Thymus (tissue), 11 donors: Measurements from ENCODE around the gene IL17RB. TPM values are rescaled to one million over a fixed set of nuclear protein-coding genes. Genes with fewer than 3 reads are reported as not detected.

Source experiments
- DNase-seq, 9 donors: peaks; one replicate each; pipeline ENCODE4 v3.0.0-alpha.2; 2013; ENCODE audit warnings: low spot score in 9 of 9, low read depth in 6 of 9, missing footprints in 1 of 9
- H3K27ac ChIP-seq, 2 donors: one replicate each; pipeline ENCODE4 v1.5.1; 2013; ENCODE audit warnings: control low read depth in 1 of 2, low read depth in 1 of 2, low read length in 1 of 2, mild to moderate bottlenecking in 1 of 2, moderate library complexity in 1 of 2
- H3K27me3 ChIP-seq, 2 donors: one replicate each; pipeline ENCODE4 v1.5.1; 2013; ENCODE audit warnings: low read length in 1 of 2; ENCODE audit not compliant: control insufficient read depth in 2 of 2, insufficient read depth in 1 of 2
- H3K36me3 ChIP-seq, 2 donors: one replicate each; pipeline ENCODE4 v1.5.1; 2013; ENCODE audit warnings: low read length in 1 of 2, mild to moderate bottlenecking in 1 of 2, moderate library complexity in 1 of 2; ENCODE audit not compliant: control insufficient read depth in 2 of 2, insufficient read depth in 2 of 2
- H3K4me1 ChIP-seq, 2 donors: one replicate each; pipeline ENCODE4 v1.5.1; 2013; ENCODE audit warnings: low read length in 2 of 2; ENCODE audit not compliant: control insufficient read depth in 2 of 2, insufficient read depth in 2 of 2
- H3K4me3 ChIP-seq, 2 donors: one replicate each; pipeline ENCODE4 v1.5.1; 2013; ENCODE audit warnings: low read length in 2 of 2, control low read depth in 1 of 2, mild to moderate bottlenecking in 1 of 2
- H3K9me3 ChIP-seq, 2 donors: one replicate each; pipeline ENCODE4 v1.5.1; 2013; ENCODE audit warnings: low read length in 1 of 2, mild to moderate bottlenecking in 1 of 2; ENCODE audit not compliant: control insufficient read depth in 2 of 2, insufficient read depth in 1 of 2
- WGBS: extraction: QIAGEN DNeasy Blood & Tissue Kit; methylation state at CpG from one replicate; pipeline ENCODE4 v1.1.7; 2013; 5-methylcytosine and 5-hydroxymethylcytosine counted together
- polyA plus RNA-seq: library from polyadenylated mRNA; stranded (reverse); fragments of 200-250 nt; gene quantifications from one replicate; pipeline ENCODE4 v1.2.3, GENCODE V29; 2013
- total RNA-seq: library from RNA; stranded (reverse); fragments of 120-200 nt; gene quantifications from one replicate; pipeline ENCODE4 v1.2.4, GENCODE V29; 2013
- donor health status: healthy.

IL17RB gene
- total and polyA plus RNA-seq, 2 donors = 0.80 to 2.7 TPM

- H3K27ac ChIP-seq = no peak overlapping the region
- H3K4me1 ChIP-seq = peaks cover 0 to 22% of the 10 kb centered on the region in 2 donors
- 71% methylated on average over 17 of the region's 17 CpGs for WGBS
- peak in 1 of 9 donors; percentile 29 for DNase-seq
- H3K27me3 ChIP-seq = no peaks in the 10 kb centered on the region
- no peaks in the 10 kb centered on the region for H3K9me3 ChIP-seq
- H3K4me3 ChIP-seq = no peak overlapping the region
- no peaks in the 10 kb centered on the region for H3K36me3 ChIP-seq
Observed at GRCh38 chr3:53817809-53818208, 28.6 kb upstream of the IL17RB start.

- Histone ChIP-seq H3K36me3 (no peaks in the 10 kb centered on the region), H3K9me3 (no peaks in the 10 kb centered on the region)
Observed at GRCh38 chr3:53818221-53819162, 27.9 kb upstream of the IL17RB start.

GRCh38 chr3:53819163-53819868 is 27.1 kb upstream of the IL17RB start:
- Histone ChIP-seq H3K4me1 (peaks cover 0 to 22% of the 10 kb centered on the region in 2 donors), H3K9me3 (no peaks in the 10 kb centered on the region), H3K4me3 (no peak overlapping the region), H3K27ac (no peak overlapping the region), H3K36me3 (no peaks in the 10 kb centered on the region), H3K27me3 (no peaks in the 10 kb centered on the region)
- 97% methylated on average over 14 of the region's 14 CpGs for WGBS
- DNase-seq = no peak

More at GRCh38 chr3:53818221-53819162, 27.9 kb upstream of the IL17RB start:
- H3K4me3 ChIP-seq = no peak overlapping the region
- H3K4me1 ChIP-seq = peaks cover 0 to 22% of the 10 kb centered on the region in 2 donors
- DNase-seq = no peak
- 83% methylated on average over 14 of the region's 14 CpGs for WGBS
- H3K27me3 ChIP-seq = no peaks in the 10 kb centered on the region
- H3K27ac ChIP-seq = no peak overlapping the region

- no peaks in the 10 kb centered on the region for H3K36me3 ChIP-seq
- no peaks in the 10 kb centered on the region for H3K27me3 ChIP-seq
- H3K4me1 ChIP-seq = peaks cover 0 to 22% of the 10 kb centered on the region in 2 donors
- H3K9me3 ChIP-seq = no peaks in the 10 kb centered on the region
- no peak overlapping the region for H3K4me3 ChIP-seq
- 95% methylated on average over 5 of the region's 5 CpGs for WGBS
- DNase-seq = no peak
- no peak overlapping the region for H3K27ac ChIP-seq
Observed at GRCh38 chr3:53820084-53820483, 26.3 kb upstream of the IL17RB start.

GRCh38 chr3:53820756-53821580 is 25.4 kb upstream of the IL17RB start:
- H3K4me3 ChIP-seq = no peak overlapping the region
- no peaks in the 10 kb centered on the region for H3K27me3 ChIP-seq
- 94% methylated on average over 21 of the region's 21 CpGs for WGBS
- no peaks in the 10 kb centered on the region for H3K9me3 ChIP-seq
- H3K36me3 ChIP-seq = no peaks in the 10 kb centered on the region
- no peak overlapping the region for H3K27ac ChIP-seq
- DNase-seq = no peak
- H3K4me1 ChIP-seq = peaks cover 0 to 22% of the 10 kb centered on the region in 2 donors

- peak in 1 of 9 donors; percentile 47 for DNase-seq
- peaks cover 0 to 22% of the 10 kb centered on the region in 2 donors for H3K4me1 ChIP-seq
- H3K9me3 ChIP-seq = no peaks in the 10 kb centered on the region
- no peaks in the 10 kb centered on the region for H3K36me3 ChIP-seq
- H3K27ac ChIP-seq = no peak overlapping the region
- no peaks in the 10 kb centered on the region for H3K27me3 ChIP-seq
- H3K4me3 ChIP-seq = no peak overlapping the region
- 69% methylated on average over 5 of the region's 5 CpGs for WGBS
Observed at GRCh38 chr3:53821631-53822121, 24.7 kb upstream of the IL17RB start.

- Histone ChIP-seq H3K9me3 (no peaks in the 10 kb centered on the region), H3K4me1 (peaks cover 0 to 22% of the 10 kb centered on the region in 2 donors), H3K27me3 (no peaks in the 10 kb centered on the region), H3K4me3 (no peak overlapping the region), H3K36me3 (no peaks in the 10 kb centered on the region), H3K27ac (no peak overlapping the region)
- WGBS = 93% methylated on average over 14 of the region's 14 CpGs
- no peak for DNase-seq
Observed at GRCh38 chr3:53822331-53822741, 24.0 kb upstream of the IL17RB start.

- WGBS = 97% methylated on average over 67 of the region's 67 CpGs
- DNase-seq = no peak
- no peak overlapping the region for H3K27ac ChIP-seq
- no peak overlapping the region for H3K4me3 ChIP-seq
- H3K36me3 ChIP-seq = no peaks in the 10 kb centered on the region
- H3K27me3 ChIP-seq = no peaks in the 10 kb centered on the region
- no peaks in the 10 kb centered on the region for H3K9me3 ChIP-seq
- H3K4me1 ChIP-seq = peaks cover 0 to 15% of the 10 kb centered on the region in 2 donors
Observed at GRCh38 chr3:53823026-53823955, 23.1 kb upstream of the IL17RB start.
